Activated CD4-positive, alpha-beta T cell treated with anti-CD3 and anti-CD28 coated beads, Interleukin-2, Interleukin-6, amounts not matched to agents 100 ng/mL and 50 ng/mL, durations not matched to agents 16 hours and 8 hours (primary cell): ENCODE data around the gene CCRL2.
"Not testable (repeated sequence)": the region's sequence is repeated elsewhere in the genome, so short reads cannot be mapped to it uniquely, and the experiment has no call there.

Source experiments
- DNase-seq: peaks from one replicate; pipeline ENCODE4 v3.0.0-alpha.2; 2020

Gene CCRL2

DNA sequence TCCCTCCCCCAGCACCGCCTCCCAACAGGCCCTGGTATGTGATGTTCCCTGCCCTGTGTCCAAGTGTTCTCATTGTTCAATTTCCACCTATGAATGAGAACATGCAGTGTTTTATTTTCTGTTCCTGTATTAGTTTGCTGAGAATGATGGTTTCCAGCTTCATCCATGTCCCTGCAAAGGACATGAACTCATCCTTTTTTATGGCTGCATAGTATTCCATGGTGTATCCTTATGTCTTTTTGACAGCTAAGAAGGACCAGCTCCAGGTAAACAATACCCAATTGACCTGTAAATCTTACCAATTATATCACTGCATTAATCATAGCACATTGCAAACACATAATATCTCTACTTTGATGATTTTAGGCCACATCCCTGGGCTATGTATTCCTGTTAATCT is 23.8 kb downstream of the CCRL2 start:
- DNase-seq = not testable (repeated sequence)

DNA sequence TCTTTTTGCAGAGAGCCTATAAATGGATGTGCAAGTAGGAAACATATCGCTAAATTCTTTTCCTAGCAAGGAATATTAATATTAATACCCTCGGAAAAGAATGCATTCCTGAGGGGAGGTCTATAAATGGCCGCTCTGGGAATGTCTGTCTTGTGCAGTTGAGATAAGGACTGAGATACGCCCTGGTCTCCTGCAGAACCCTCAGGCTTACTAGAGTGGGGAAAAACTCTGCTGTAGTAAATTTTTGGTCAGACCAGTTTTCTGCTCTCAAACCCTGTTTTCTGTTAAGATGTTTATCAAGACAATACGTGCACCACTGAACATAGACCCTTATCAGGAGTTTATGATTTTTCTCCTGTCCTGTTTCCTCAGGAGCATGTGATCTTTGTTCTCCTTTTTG is 24.8 kb downstream of the CCRL2 start:
- not testable (repeated sequence) for DNase-seq

DNA sequence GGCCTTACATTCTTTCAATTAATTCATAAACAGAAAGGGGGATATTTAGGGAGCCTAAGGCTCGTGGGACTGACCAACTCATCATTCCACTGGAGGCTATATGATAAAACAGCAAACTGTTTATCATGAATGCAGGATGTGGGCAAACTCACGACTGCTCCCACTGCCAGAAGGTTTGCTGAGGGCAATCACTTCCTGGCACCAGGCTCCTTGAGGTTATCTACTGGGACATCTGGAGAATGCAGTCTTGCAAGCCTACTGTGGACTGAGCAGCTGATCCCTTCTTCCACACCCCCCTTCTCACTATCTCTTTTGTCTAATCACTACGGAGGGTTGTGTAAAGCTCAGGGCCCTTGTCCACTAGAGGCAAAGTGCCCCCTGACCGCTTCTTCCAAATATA is 26.1 kb downstream of the CCRL2 start:
- not testable (repeated sequence) for DNase-seq

DNA sequence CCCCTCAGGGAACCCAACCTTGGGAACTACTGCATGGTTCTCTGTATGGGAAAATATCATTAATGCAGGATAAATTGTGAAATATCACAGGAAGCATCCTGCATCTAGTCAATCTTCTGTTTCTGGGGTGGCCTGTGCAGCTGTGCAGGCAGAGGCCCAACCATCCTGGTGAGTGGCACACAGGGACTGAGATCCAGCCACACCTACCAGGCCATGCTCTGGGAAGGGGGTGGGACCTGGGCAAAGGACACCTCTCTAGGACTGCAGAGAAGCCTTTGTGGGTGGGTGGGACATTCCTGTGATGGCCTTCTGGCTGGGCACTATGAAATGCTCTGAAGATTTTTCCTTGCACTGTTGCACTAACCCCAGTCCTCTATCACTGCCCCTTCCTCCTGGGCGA is 26.8 kb downstream of the CCRL2 start:
- DNase-seq = no peak

DNA sequence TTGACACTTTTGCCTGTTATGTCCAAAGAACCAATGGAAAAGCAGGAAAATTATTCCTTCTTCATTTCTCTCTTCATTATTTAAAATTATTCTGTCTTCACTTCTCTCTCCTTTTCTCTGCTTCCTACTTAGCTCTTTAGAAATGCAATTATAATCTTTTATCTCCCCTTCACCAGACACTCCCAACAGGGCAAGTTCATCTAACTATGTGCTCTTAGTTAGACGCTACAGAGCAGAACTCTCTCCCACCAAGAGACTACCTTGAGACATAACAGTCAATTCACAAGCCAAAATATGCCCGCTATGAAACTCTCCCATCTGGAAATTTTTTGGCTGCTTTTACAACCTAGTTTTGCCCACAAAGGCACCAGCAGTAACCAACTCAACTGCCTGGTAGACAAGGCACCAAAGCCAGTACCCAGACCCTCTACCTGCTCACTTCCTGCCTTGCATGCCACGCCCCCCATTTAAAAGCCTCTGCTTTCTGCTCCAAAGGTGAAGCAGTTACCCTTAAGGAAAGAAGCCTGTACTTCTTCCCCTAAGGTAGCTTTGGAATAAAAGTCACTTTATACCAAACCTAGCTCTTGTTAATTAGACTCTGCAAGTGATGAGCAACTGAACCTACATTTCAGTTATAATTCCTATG is 28.1 kb downstream of the CCRL2 start:
- DNase-seq = no peak

DNA sequence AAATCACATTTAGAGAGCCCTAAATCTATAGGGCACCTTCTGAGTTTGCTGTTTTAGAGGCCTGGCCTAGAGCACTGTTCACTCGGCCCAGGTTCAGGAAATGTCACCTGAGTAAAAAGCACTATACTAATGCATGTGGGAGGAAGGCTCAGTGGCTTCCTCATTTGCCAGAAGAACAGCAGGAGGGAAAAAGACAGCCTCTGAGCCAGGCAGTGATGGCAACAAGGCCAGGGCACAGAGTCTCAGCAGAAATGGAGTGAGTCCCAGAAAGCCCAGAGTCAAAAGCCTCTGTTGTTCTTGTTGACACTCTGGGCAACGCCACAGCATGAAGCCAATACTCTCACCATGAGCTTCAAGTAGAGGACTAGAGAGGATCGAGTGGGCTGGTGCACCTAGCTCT is 31.8 kb downstream of the CCRL2 start:
- no peak for DNase-seq

DNA sequence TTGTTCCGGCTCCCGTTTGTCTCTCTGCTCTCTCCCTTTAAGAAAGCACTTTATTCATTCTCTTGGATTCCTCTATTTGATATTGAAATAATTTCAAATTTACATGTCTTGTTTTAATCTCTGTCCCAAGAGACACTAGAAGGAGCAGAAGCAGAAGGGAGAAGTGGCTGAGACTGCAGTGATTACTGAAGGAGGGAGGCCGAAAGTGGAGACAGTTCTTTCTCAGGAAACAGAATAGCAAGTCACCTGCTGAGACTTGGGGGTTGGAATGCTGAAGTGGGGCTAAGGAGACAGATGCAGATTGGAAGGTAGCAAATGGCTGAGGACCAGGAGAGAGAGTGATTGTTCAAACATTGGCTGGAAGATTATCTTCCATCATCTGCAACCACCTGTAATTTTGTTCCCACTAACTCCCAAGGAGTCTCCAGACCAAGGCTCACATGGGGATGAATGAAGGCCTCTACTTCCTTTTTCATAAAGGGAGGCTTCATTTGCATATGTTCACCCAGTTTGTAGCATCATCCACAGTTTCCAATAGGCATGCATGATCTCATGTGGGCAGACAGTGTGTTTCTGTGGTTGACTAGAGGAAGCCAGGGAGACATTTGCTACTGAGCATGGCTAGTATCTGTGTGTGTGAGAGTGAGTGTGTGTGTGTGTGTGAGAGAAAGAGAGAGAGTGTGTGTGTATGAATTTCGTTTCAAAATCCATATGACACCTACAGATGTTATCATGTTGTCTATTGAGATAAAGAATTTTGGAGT is 33.7 kb downstream of the CCRL2 start:
- DNase-seq = peak; percentile 50

DNA sequence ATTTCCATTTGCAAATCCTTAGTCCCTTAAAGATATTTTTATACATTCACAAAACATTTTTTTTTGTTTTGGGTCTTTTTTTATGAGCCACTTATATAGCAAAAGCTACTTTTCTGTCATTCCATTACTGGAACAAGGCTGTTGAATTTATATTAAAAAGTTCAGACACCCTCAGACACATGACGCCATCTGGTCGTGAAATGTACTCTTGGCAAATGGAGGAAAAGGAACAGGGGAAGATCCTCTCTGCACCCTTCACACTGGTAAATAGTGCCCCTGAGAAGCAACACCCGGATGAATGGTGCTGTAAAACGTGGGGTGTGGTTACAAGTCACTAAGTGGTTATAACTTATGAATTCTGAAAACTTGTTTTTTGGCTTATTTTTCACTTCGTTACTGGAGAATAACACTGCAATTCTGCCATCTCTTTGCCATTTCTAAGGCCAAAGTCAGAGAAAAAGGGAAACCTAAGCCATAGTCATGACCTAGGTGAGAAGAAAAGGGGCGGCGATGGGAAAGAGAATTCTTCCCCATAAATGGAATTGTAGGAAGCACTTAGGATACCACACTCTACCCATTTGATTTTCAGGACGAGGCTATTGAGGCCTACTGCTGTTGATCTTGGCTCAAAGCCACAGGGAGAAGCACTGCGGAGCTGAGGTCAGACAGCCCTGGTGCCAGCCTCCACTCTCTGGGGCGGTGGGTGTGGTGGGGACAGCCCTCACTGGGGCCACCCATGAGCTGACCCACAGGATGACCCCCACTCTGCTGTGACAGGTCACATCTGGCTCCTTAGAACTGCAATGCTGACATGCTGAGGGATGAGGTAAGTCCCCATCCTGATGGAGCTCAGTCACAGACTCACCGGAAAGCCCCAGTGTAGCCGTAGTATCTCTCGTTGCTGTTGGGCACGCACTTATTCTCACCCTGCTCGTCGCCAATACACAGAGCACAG is 35.8 kb downstream of the CCRL2 start:
- no peak for DNase-seq

DNA sequence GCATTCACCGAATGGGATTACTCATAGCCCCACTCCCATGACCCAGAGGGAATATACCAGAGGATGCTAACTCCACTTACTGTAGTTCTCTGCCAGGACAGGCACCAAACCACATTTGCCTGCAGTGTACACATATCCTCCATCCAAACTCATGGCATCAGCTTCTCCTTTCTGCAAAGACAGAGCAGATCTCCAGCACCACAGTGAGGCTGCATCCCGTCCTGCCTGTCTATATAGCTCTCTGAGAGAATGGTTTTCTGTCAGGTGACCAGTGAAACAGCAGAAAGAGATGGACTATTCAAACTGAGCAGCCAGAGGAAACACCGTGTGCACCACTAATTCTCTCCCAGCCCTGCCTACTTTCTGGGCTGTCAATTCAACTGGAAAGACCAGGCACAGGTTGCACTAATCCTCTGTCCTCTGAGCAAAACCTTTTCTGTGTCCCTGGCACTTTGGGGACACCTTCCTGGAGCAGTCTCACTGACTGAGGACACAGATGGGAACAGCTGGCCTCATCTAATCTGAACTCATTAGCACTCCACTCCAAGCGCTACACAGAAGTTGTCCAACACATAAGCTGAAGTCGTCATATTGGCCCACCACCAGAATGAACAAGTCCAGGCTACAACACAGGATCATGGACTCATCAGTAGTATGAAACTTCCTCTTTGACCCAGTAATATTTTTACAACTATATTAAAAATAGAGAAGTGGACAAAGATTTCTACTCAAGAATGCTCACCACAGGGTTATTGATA is 40.3 kb downstream of the CCRL2 start:
- no peak for DNase-seq

DNA sequence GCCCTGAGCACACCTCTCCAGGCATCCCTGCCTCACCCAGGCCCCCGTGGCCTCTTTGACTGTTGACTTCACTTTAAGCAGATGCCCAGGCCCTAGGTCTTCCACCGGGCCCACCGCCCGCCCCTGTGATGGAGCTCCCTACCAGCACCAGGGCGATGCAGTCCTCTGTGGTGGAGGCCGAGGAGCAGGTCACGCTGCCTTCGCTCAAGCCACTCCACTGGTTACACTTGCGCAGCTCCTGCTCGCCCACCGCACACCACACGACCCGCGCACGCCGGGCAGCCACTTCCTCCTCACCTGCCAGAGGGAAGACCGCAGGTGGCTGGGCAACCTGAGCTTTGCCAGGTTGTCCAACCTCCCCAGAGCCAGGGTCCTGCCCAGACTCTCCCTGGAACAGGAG is 41.7 kb downstream of the CCRL2 start:
- DNase-seq = no peak

DNA sequence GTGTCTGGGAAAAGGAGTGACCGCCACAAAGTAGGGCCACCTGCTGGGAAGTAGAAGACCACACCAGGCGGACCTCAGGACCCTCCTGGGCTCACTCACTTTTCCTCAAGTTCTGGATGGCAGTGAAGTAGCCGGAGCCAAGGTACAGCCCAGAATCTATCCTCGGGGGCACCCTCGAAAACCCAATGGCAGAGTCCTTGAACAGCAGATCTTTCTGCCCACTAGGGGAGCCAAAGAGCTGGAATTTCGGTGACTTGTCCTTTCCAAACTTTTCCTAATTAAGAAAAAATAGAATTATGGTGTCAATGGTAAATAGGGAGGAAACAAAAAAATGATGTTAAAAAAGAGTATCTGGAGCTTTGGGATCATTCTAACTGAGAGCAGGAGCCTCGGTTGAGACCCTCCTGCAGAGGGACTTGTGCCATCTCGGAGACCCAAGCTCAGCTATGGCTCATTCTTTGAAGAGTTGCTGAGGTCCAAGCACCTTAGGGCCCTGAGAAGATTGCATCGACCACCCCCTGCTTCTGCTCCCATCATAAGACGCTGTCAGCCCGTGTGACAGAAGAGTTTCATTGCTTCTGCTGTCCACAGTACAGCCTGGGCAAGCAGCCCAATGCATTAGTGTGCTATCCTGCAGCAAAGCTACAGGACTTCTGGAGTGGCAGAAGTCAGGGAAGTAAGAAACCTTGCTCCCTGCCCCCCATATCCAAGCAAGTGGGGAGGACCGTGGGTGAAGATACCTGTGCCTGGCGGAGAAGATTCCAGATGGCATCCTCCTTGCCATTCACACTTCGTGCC is 42.9 kb downstream of the CCRL2 start:
- DNase-seq = no peak

DNA sequence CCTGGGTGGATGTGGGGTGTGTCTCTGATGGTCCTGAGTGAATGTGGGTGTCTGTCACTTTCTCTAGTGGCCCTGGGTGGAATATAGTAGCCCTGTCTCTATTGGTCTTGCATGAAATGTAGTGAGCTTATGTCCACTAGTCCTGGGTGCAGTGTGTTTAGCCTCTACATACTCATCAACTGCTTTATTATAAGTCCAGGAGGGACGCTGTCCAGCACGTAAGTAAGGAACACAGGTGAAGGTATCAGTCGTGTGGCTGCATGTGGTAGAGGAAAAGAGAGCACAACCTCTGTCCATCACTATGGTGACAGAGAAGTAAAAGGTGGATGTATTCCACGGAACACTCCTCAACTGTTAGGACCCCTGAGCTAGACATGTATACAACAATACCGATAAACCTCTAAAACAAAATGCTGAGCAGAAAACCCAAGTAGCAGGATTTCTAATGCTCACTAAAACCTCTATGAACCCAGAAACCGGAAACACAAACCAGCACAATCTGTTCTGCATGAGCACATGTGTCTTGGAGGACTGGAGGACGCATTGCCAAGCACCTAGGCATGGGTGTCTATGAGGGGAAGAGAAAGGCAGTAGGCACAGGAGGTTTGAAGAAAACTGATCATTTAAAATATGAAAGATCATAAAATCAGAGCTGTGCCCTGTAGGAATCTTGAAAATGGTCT is 46.6 kb downstream of the CCRL2 start:
- no peak for DNase-seq

DNA sequence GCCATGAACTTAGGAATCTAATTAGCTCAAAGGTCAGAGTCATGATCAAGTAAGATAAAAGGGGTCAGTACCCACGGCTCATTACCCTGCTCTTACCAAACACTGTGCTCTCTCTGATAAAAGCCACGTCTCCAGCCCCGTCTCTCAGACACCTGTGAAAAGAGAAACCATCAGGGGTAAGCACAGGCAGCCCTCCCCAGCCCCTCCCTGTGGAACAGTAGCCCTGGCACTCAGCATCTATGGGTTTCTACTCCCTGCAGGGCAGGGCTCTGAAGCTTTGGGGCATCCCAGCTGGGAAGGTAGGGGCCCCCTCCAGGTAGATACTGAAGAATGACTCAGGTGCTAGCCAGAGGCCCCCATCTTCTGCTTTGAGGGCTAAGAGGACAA is 47.1 kb downstream of the CCRL2 start:
- no peak for DNase-seq

DNA sequence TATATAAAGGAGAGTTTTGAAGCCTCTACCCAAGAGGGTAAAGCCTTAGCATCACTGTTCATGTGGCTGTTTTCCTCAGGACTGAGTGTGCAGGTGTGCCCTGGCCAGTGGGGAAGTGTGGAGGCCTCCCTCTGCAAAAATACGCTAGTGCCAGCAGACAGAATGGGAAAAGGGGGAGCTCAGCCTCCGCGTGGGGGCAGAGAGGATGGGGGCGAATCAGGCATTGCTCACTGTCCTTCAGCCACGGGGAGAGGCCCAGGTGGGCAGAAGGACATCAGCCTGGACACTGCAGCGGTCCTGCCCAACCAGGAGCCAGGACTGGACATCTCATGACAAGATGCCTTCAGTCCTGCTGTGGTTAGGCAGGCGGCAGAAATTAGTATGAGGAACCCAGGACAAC is 47.5 kb downstream of the CCRL2 start:
- DNase-seq = no peak

DNA sequence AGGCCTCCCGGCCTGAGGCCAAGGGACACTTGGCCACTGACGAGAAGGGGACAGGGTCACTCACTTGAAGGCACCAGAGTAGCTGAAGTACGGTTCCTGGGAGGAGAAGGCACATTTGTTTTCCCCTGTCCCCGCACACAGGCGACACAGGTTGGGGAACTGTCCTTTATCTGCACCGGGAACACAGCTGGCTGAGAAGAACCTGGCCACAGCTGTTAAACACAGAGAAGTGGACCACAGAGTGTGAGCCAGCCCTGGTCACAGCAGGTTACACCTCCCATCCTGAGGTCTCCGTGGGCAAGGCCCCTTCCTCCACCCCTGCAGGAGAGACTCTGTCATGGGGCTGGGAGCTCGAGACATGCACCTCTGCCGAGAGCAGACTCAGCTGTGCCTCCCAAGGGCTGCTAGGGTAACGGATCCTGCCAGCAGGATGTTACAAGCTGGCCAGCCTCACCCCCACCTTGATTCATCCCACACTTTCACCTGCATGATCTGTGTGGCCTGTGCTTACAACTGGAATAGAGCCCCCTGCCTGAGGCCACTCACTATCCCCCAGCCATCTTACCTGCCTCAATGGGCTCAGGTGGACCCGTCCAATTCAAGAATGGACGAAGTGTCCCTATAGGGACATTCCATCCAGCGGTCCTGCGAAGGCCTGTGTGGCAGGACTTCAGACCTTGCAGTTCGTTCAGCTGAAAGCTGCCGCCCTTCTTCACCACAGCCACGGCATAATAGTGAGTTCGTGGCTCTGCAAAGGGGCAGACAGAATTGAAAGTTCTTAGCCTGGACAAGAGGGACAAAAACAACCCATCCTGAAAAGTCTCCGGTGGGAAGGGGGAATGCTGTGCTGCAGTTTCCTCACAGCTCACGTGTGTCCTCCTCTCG is 48.4 kb downstream of the CCRL2 start:
- no peak for DNase-seq

DNA sequence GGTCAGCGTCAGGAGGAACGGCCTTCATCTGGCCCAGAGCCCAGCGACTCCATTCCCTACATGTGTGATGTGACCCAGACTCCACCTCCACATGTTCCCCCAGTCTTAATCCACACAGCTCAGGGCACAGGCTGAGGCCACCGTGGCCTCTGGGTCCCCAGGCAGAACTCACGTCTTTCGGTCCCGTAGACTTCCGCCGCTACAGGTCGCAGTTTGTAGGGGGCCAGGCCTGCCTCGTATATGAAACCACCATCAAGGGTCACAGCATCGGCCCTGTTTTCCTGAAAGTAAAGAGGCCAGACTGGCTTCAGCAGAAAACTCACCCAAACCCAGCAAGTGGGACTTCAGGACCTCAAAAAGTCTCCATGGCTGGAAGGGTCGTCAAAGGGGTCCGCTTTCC is 49.1 kb downstream of the CCRL2 start:
- no peak for DNase-seq
